ENCODE measurements around the gene ADAMTS16. TPM values are rescaled to one million over a fixed set of nuclear protein-coding genes. Genes with fewer than 3 reads are reported as not detected.

ADAMTS16 gene
- total RNA-seq, 6 experiments from 2014 or later: 0.26 to 0.70 (median 0.50) TPM; not detected in 1

GRCh38 chr5:5150667-5151066 lies 10.5 kb downstream of the ADAMTS16 start:
- Mint-ChIP-seq H3K4me1 (ENCODE audit: low read depth) (peaks cover 14% of the 10 kb centered on the region), H3K27ac (no peak overlapping the region), H3K4me3 (no peak overlapping the region), H3K9me3 (peaks cover 10% of the 10 kb centered on the region), H3K27me3 (ENCODE audit: insufficient read depth) (peaks cover 2% of the 10 kb centered on the region; the same call in 1 of the 2 replicates), H3K36me3 (ENCODE audit: low read depth) (no peaks in the 10 kb centered on the region; the same call in 1 of the 2 replicates)
- TF ChIP-seq CTCF (IDR thresholded peaks at IDR 0.05): no peak
- DNase-seq: no peak

GRCh38 chr5:5154733-5155132 lies 14.6 kb downstream of the ADAMTS16 start:
- Mint-ChIP-seq H3K9me3 (peaks cover 10% of the 10 kb centered on the region), H3K27ac (no peak overlapping the region), H3K4me1 (ENCODE audit: low read depth) (no peaks in the 10 kb centered on the region), H3K4me3 (no peak overlapping the region), H3K27me3 (ENCODE audit: insufficient read depth) (peaks cover 5% of the 10 kb centered on the region; the same call in 1 of the 2 replicates), H3K36me3 (ENCODE audit: low read depth) (no peaks in the 10 kb centered on the region; the same call in 1 of the 2 replicates)
- TF ChIP-seq CTCF (IDR thresholded peaks at IDR 0.05): no peak
- no peak for DNase-seq

DNA sequence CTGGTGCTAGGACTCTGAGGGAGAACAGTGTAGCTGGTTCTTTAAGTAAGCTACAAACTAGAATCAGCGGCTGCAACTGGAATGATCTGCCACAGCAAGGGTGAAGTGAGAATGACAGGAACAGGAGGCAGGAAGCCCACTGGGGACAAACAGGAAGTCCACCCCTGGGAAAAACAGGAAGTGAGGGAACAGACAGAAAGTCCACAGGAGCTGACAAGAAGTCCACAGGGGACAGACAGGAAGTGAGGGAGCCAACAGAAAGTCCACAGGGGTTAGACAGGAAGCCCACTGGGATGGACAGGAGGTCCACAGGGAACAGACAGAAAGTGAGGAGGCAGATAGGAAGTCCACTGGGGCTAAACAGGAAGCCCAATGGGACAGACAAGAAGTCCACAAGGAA lies 15.5 kb downstream of the ADAMTS16 start:
- H3K9me3 Mint-ChIP-seq: peaks cover 4% of the 10 kb centered on the region
- H3K4me3 Mint-ChIP-seq: no peak overlapping the region
- no peaks in the 10 kb centered on the region for H3K4me1 Mint-ChIP-seq (ENCODE audit: low read depth)
- H3K27me3 Mint-ChIP-seq (ENCODE audit: insufficient read depth): peaks cover 5% of the 10 kb centered on the region; the same call in 1 of the 2 replicates
- TF ChIP-seq CTCF (IDR thresholded peaks at IDR 0.05): no peak
- no peak for DNase-seq
- no peaks in the 10 kb centered on the region; the same call in 1 of the 2 replicates for H3K36me3 Mint-ChIP-seq (ENCODE audit: low read depth)
- no peak overlapping the region for H3K27ac Mint-ChIP-seq

DNA sequence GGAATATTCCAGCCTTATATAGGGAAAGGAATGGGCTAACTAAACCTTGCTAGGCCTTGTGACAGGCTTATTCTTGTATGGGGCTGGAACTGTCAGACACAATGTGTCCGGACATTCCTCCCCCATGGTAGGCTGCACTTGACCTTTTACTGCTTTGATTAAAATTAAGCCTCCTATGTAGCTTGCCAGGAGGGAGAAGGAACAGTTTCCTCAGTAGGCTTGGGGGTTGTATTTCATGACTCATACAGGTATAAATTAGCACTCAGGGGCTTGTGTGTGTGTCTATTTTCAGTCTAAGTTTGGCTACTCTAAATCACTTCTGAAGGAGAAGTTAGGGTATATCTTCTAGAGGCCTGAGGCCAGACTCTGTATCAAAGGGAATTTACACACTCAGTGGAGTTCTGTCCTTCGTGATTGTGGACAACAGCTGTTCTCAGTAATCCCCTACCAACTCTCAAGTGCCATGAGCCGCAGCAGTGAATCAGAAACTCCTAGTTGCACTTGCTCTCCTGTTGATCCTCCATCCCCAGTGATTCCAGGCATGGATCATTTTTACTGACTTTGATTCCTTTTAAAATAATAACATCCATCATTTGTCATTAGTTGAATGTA lies 16.4 kb downstream of the ADAMTS16 start:
- DNase-seq: no peak
- H3K27me3 Mint-ChIP-seq (ENCODE audit: insufficient read depth): peaks cover 5% of the 10 kb centered on the region; the same call in 1 of the 2 replicates
- no peaks in the 10 kb centered on the region for H3K36me3 Mint-ChIP-seq (ENCODE audit: low read depth)
- no peak overlapping the region for H3K4me3 Mint-ChIP-seq
- no peak overlapping the region for H3K27ac Mint-ChIP-seq
- no peak for TF ChIP-seq CTCF (IDR thresholded peaks at IDR 0.05)
- H3K4me1 Mint-ChIP-seq (ENCODE audit: low read depth): no peaks in the 10 kb centered on the region
- H3K9me3 Mint-ChIP-seq: no peaks in the 10 kb centered on the region

DNA sequence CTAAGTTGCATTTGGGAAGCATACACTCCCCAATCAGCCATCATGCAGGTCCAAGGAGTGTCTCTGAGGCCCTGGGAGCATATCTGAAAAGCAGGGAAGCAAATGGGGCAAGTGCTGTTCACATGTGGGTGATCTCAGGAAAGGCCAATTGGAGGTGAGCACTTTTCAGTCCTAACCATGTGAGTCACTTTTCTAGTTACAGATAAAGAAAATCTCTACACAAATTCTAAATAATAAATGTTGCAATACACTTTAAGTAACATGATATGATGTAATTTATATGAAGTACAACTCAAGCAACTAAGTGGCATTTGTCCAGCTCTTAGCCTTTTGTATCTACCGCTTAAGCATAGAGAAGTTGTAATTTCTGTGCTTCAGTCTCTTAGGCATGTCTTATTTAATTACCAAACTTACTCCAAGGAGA lies 18.4 kb downstream of the ADAMTS16 start:
- Mint-ChIP-seq H3K4me1 (ENCODE audit: low read depth) (no peaks in the 10 kb centered on the region), H3K36me3 (ENCODE audit: low read depth) (no peaks in the 10 kb centered on the region), H3K4me3 (no peak overlapping the region), H3K27ac (no peak overlapping the region), H3K9me3 (no peaks in the 10 kb centered on the region), H3K27me3 (ENCODE audit: insufficient read depth) (peaks cover 5% of the 10 kb centered on the region; the same call in 1 of the 2 replicates)
- DNase-seq: no peak
- TF ChIP-seq CTCF (IDR thresholded peaks at IDR 0.05): no peak
